RWPE2 (cell line): Measurements from ENCODE around the gene RBP5.

Source experiments
- ATAC-seq: fragments of 200-7000 bp; cut with Tn5 transposase; 3 replicates; pipeline ENCODE4 v1.9.1; 2021; ENCODE audit warnings: low read depth
- DNase-seq: peaks from one replicate; pipeline ENCODE4 v3.0.0-alpha.2; 2020; ENCODE audit warnings: low spot score
- H3K27ac ChIP-seq: fragments of 450-650 bp; 2 replicates; pipeline ENCODE4 v1.5.1; 2017; ENCODE audit warnings: mild to moderate bottlenecking; ENCODE audit not compliant: poor library complexity, severe bottlenecking
- H3K27me3 ChIP-seq: fragments of 250-450 bp; sonication (Bioruptor Pico); 2 replicates; pipeline ENCODE4 v1.5.1; 2021; ENCODE audit warnings: mild to moderate bottlenecking, moderate library complexity; ENCODE audit not compliant: insufficient read depth, poor library complexity, severe bottlenecking
- H3K36me3 ChIP-seq: fragments of 250-450 bp; sonication (Bioruptor Pico); 2 replicates; pipeline ENCODE4 v1.5.1; 2020; ENCODE audit warnings: low read depth, mild to moderate bottlenecking, moderate library complexity
- H3K4me1 ChIP-seq: fragments of 250-450 bp; sonication (Bioruptor Pico); 2 replicates; pipeline ENCODE4 v1.5.1; 2021; ENCODE audit warnings: mild to moderate bottlenecking, moderate library complexity; ENCODE audit not compliant: insufficient read depth, poor library complexity, severe bottlenecking
- H3K4me3 ChIP-seq: fragments of 250-450 bp; sonication (Bioruptor Pico); 2 replicates; pipeline ENCODE4 v1.5.1; 2021; ENCODE audit warnings: mild to moderate bottlenecking, moderate library complexity; ENCODE audit not compliant: severe bottlenecking
- H3K9me3 ChIP-seq: fragments of 250-450 bp; sonication (Bioruptor Pico); 2 replicates; pipeline ENCODE4 v1.5.1; 2021; ENCODE audit warnings: mild to moderate bottlenecking, moderate library complexity; ENCODE audit not compliant: severe bottlenecking
- TF ChIP-seq, protein P1 (sequence below): fragments of 450-650 bp; IDR thresholded peaks from one replicate; pipeline ENCODE4 v1.5.1; 2017; ENCODE audit warnings: mild to moderate bottlenecking, moderate library complexity; ENCODE audit not compliant: poor library complexity, severe bottlenecking

The RBP5 gene

DNA sequence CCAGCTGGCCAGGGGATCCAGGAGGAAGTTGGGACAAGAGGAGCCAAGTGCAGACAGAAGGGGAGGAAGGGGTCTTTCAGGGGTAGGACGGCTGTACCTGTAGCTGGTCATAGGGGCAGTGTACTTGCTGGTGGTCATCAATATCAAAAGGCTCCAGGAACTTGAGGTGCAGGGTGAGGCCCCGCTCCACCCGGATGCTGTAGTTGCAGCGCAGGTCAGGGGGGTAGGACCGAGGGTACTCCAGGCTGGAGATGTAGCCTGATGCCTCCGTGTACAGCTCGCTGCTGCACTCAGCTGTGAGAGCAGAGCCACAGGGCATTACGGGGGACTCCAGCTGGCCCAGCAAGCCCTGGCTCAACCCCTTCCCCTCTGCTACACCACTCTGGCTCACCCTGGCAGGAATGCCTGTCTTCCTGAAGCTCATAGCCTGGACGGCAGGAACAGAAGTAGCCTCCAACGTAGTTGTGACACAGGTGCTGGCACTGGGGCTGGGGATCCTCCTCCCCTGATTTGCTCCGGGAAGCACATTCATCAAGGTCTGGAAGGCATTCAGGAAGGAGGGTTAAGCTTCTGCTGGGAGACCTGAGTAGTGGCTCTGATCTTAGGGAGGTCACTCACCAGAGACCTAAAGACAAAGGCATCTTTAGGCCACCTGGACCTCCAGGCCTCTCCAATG is 39.4 kb downstream of the RBP5 start:
- Histone ChIP-seq H3K27ac (no peak overlapping the region), H3K4me1 (no peaks in the 10 kb centered on the region), H3K27me3 (no peaks in the 10 kb centered on the region), H3K36me3 (peaks cover 4% of the 10 kb centered on the region; the same call in 1 of the 2 replicates), H3K4me3 (no peak overlapping the region), H3K9me3 (no peaks in the 10 kb centered on the region)
- no peak for DNase-seq
- ATAC-seq: no peak
- TF ChIP-seq, protein P1, sequence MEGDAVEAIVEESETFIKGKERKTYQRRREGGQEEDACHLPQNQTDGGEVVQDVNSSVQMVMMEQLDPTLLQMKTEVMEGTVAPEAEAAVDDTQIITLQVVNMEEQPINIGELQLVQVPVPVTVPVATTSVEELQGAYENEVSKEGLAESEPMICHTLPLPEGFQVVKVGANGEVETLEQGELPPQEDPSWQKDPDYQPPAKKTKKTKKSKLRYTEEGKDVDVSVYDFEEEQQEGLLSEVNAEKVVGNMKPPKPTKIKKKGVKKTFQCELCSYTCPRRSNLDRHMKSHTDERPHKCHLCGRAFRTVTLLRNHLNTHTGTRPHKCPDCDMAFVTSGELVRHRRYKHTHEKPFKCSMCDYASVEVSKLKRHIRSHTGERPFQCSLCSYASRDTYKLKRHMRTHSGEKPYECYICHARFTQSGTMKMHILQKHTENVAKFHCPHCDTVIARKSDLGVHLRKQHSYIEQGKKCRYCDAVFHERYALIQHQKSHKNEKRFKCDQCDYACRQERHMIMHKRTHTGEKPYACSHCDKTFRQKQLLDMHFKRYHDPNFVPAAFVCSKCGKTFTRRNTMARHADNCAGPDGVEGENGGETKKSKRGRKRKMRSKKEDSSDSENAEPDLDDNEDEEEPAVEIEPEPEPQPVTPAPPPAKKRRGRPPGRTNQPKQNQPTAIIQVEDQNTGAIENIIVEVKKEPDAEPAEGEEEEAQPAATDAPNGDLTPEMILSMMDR: no peak

DNA sequence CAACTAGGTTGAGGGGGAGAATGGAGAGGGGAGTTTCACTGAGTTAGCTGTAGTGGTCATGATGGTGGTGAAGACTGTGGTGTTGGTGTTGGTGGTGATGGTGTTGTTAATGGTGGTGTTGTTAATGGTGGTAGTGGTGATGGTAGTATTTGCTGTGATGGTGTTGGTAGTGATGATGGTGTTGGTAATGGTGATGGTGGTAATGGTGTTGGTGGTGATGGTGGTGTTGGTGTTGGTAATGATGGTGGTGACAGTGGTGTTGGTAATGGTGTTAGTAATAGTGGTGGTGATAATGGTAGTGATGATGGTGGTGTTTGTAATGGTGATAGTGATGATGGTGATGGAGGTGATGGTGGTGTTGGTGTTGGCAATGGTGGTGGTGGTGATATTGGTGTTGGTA is 45.6 kb downstream of the RBP5 start:
- ATAC-seq (no peak), DNase-seq (no peak)
- Histone ChIP-seq H3K4me3 (no peak overlapping the region), H3K27ac (no peak overlapping the region), H3K9me3 (no peaks in the 10 kb centered on the region), H3K36me3 (peaks cover 16% of the 10 kb centered on the region), H3K27me3 (no peaks in the 10 kb centered on the region), H3K4me1 (peaks cover 18% of the 10 kb centered on the region)
- TF ChIP-seq, protein P1: no peak

DNA sequence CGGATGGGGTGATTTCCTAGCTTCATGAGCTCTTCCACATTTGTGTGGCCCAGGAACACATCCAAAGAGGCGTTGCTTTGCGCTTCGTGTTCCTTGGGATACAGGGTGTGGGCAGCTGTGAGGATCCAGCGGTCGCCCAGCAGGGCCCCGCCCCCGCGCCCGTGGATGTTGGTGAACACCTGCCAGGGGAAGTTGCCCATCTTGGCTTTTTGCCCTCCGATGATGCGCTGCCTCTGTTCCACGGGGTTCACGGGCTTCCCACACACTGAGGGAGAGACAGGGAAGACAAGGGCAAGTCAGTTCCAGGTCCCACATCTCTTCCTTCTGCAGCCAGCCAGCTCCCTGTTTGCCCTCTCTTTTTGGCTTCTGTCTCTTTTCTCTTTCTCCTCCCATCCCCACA is 47.7 kb downstream of the RBP5 start:
- no peak overlapping the region for H3K4me3 ChIP-seq
- H3K36me3 ChIP-seq: peaks cover 12% of the 10 kb centered on the region
- TF ChIP-seq, protein P1: no peak
- DNase-seq (no peak), ATAC-seq (no peak)
- H3K4me1 ChIP-seq: peaks cover 18% of the 10 kb centered on the region
- H3K9me3 ChIP-seq: no peaks in the 10 kb centered on the region
- H3K27me3 ChIP-seq: no peaks in the 10 kb centered on the region
- H3K27ac ChIP-seq: peak overlapping the region; percentile 94

DNA sequence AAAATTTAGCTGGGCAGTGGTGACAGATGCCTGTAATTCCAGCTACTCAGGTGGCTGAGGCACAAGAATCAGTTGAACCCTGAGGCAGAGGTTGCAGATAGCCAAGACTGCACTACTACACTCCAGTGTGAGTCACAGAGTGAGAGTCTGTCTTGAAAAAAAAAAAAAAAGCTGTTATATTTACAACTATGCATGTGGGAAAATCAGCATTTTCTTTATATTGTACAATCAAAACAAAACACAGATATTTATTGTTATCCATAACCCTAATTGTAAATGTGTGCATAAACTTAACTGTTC is 48.9 kb downstream of the RBP5 start:
- peaks cover 12% of the 10 kb centered on the region for H3K36me3 ChIP-seq
- H3K27ac ChIP-seq: peak overlapping the region; percentile 94
- no peak overlapping the region for H3K4me3 ChIP-seq
- ATAC-seq (peak; percentile 84), DNase-seq (no peak)
- H3K27me3 ChIP-seq: no peaks in the 10 kb centered on the region
- H3K9me3 ChIP-seq: no peaks in the 10 kb centered on the region
- TF ChIP-seq, protein P1: no peak
- peaks cover 18% of the 10 kb centered on the region for H3K4me1 ChIP-seq

DNA sequence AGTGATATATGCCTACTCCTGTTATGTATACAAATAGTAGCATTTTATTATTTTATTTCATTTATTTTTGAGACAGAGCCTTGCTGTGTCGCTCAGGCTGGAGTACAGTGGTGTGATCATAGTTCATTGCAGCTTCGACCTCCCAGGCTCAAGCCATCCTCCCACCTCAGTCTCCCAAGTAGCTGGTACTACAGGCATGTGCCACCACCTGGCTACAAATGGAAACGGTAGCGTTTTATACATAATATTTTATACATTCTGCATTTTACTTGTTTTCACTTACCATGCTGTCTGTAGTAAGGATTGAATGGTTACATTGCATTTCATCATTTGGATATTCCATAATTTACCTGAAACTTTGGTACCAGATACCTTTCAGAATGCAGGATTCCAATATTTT is 50.5 kb downstream of the RBP5 start:
- Histone ChIP-seq H3K27ac (peak overlapping the region; percentile 94), H3K9me3 (no peaks in the 10 kb centered on the region), H3K36me3 (peaks cover 10% of the 10 kb centered on the region), H3K27me3 (no peaks in the 10 kb centered on the region), H3K4me1 (peaks cover 18% of the 10 kb centered on the region), H3K4me3 (no peak overlapping the region)
- ATAC-seq (no peak), DNase-seq (no peak)
- TF ChIP-seq, protein P1: peak; percentile 19
